Thyroid gland (tissue), 4 donors: ENCODE results near the gene TDRD7. TPM values are rescaled to one million over a fixed set of nuclear protein-coding genes. Genes with fewer than 3 reads are reported as not detected.

ENCODE experiments used
- DNase-seq, 2 donors: peaks; one replicate each; pipeline ENCODE4 v3.0.0-alpha.2; 2019
- H3K27ac ChIP-seq, 3 donors: fragments of 200-600 bp; sonication (generic); 1 replicate in 2 of 3; 2 replicates in 1 of 3; pipeline ENCODE4 v1.5.1; 2016 to 2019; ENCODE audit warnings: mild to moderate bottlenecking in 1 of 3, moderate library complexity in 1 of 3
- H3K27me3 ChIP-seq: fragments of 200-600 bp; sonication (generic); one replicate; pipeline ENCODE4 v1.5.1; 2019
- H3K36me3 ChIP-seq, 2 donors: fragments of 200-600 bp; sonication (generic); one replicate each; pipeline ENCODE4 v1.5.1; 2016 to 2019
- H3K4me1 ChIP-seq, 2 donors: fragments of 200-600 bp; sonication (generic); one replicate each; pipeline ENCODE4 v1.5.1; 2017 to 2019
- H3K4me3 ChIP-seq, 3 donors: fragments of 200-600 bp; sonication (generic); replicated peaks in 1 of 3; 1 replicate in 2 of 3; 2 replicates in 1 of 3; pipeline ENCODE4 v1.5.1; 2016; ENCODE audit warnings: mild to moderate bottlenecking in 1 of 3
- H3K9me3 ChIP-seq: fragments of 200-600 bp; sonication (generic); one replicate; pipeline ENCODE4 v1.5.1; 2017
- POLR2A ChIP-seq, 2 donors: fragments of 450-650 bp; IDR thresholded peaks; one replicate each; pipeline ENCODE4 v1.6.1; 2017; ENCODE audit warnings: antibody characterized with exemption in 2 of 2, mild to moderate bottlenecking in 2 of 2, moderate library complexity in 1 of 2
- WGBS, 2 donors: methylation state at CpG; one replicate each; pipeline ENCODE4 v1.1.5; 2017; 5-methylcytosine and 5-hydroxymethylcytosine counted together
- intact Hi-C: fragments of 100-400 bp; cut with DNase I; formaldehyde crosslinking; loops from one replicate; pipeline ENCODE4 v1.15.1; 2023
- total RNA-seq, 4 donors: library from RNA; depleted of rRNA; stranded (reverse); fragments of >200 nt; gene quantifications; one replicate each; pipeline ENCODE4 v1.2.3, GENCODE V29; 2016
- TF ChIP-seq, protein P1 (sequence below), 6 experiments: fragments of 200-600 bp in 3 of 6; fragments of 450-650 bp in 3 of 6; sonication (generic) in 3 of 6; IDR thresholded peaks; one replicate each; pipeline ENCODE4 v1.5.1; 2016 to 2019; ENCODE audit warnings: antibody characterized with exemption in 6 of 6, mild to moderate bottlenecking in 2 of 6, inconsistent platforms in 1 of 6, moderate library complexity in 1 of 6

Gene TDRD7
- total RNA-seq, 4 donors from 2014 or later, result 9.9 to 12.8 (median 11.4) TPM

DNA sequence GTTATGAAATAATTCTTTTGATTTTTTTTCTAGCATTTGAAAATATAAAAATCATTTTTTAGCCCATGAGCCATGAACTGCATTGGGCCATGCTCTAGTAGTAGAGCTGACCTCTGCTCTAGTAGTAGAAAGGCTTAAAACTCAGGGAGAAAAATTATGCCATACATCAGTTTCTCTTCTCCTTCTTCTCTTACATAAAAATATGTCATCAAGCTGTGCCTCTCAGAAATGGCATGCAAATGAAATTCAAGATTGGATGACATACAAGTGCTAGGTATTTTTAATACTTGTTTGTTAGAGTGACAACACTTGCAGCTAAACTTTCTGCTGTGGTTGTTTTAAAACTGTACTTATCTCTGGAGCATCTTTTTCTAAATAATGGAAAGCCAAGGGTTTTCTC is 47.4 kb downstream of the TDRD7 start:
- no peak overlapping the region for H3K4me3 ChIP-seq
- H3K36me3 ChIP-seq, result peaks cover 0 to 5% of the 10 kb centered on the region in 2 donors
- H3K27ac ChIP-seq, result no peak overlapping the region
- H3K9me3 ChIP-seq, result no peaks in the 10 kb centered on the region
- no peaks in the 10 kb centered on the region for H3K27me3 ChIP-seq
- DNase-seq, result no peak
- H3K4me1 ChIP-seq, result no peaks in the 10 kb centered on the region
- TF ChIP-seq, protein P1, sequence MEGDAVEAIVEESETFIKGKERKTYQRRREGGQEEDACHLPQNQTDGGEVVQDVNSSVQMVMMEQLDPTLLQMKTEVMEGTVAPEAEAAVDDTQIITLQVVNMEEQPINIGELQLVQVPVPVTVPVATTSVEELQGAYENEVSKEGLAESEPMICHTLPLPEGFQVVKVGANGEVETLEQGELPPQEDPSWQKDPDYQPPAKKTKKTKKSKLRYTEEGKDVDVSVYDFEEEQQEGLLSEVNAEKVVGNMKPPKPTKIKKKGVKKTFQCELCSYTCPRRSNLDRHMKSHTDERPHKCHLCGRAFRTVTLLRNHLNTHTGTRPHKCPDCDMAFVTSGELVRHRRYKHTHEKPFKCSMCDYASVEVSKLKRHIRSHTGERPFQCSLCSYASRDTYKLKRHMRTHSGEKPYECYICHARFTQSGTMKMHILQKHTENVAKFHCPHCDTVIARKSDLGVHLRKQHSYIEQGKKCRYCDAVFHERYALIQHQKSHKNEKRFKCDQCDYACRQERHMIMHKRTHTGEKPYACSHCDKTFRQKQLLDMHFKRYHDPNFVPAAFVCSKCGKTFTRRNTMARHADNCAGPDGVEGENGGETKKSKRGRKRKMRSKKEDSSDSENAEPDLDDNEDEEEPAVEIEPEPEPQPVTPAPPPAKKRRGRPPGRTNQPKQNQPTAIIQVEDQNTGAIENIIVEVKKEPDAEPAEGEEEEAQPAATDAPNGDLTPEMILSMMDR (IDR thresholded peaks at IDR 0.05), result no peak
- no peak for TF ChIP-seq POLR2A (IDR thresholded peaks at IDR 0.05)
- intact Hi-C loops, result no loop called here

DNA sequence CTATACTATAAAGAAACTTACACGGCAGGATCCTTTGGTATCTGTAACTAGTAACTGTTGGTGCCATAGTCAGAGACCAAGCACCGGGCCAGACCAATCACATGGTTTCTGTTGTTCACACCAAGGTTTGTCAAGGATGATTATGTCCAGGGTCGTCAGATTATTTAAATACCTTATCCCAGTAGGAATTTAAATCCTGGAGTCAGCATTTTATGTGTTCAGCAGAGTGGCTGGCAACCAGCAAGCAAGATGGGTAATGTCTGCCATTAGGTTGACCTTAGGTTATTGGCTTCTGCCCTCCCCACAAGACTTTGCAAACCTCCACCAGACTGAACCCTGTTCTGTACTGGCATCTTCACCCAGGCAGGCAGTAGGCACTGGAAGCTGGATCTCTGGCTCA is 50.3 kb downstream of the TDRD7 start:
- Histone ChIP-seq H3K4me3 (no peak overlapping the region), H3K36me3 (peaks cover 0 to 5% of the 10 kb centered on the region in 2 donors), H3K9me3 (no peaks in the 10 kb centered on the region), H3K4me1 (no peaks in the 10 kb centered on the region), H3K27me3 (no peaks in the 10 kb centered on the region), H3K27ac (no peak overlapping the region)
- WGBS, 2 donors, result 93 to 95% methylated on average over 3 of the region's 3 CpGs
- no peak for DNase-seq
- no peak for TF ChIP-seq POLR2A (IDR thresholded peaks at IDR 0.05)
- TF ChIP-seq, protein P1 (IDR thresholded peaks at IDR 0.05), result no peak
- intact Hi-C loops, result no loop called here

DNA sequence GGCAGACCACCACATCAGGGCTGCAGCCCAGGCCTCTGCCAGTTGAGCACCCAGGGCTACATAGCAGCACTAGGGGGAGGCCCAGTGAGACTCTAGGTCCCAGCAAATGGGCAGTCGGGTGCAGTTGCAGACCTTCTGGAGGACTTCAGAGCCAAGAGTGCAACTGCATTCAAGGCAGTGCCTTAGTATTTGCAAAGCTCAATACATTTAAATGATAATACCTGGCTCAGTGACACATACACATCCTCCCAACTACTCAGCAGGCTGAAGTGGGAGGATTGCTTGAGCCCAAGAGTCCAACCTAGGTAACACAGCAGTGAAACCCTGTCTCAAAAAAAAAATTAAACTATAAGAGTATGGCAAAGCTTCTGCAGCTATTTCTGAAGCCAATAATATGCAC is 51.0 kb downstream of the TDRD7 start:
- WGBS, 2 donors, result 100% methylated on average over 1 of the region's 1 CpG; no CpG with 5 or more reads in 1 of the 2 donors
- no peaks in the 10 kb centered on the region for H3K9me3 ChIP-seq
- no peaks in the 10 kb centered on the region for H3K27me3 ChIP-seq
- H3K36me3 ChIP-seq, result peaks cover 0 to 5% of the 10 kb centered on the region in 2 donors
- TF ChIP-seq, protein P1 (IDR thresholded peaks at IDR 0.05), result no peak
- TF ChIP-seq POLR2A (IDR thresholded peaks at IDR 0.05), result no peak
- DNase-seq, result no peak
- no peak overlapping the region for H3K4me3 ChIP-seq
- no peaks in the 10 kb centered on the region for H3K4me1 ChIP-seq
- H3K27ac ChIP-seq, result no peak overlapping the region
- intact Hi-C loops, result no loop called here

- WGBS, 2 donors, result 67 to 77% methylated on average over 4 of the region's 4 CpGs
- Histone ChIP-seq H3K27ac (peak overlapping the region; percentile 67 to 85 (median 78)), H3K27me3 (no peaks in the 10 kb centered on the region), H3K9me3 (no peaks in the 10 kb centered on the region), H3K4me1 (peaks cover 7 to 8% of the 10 kb centered on the region in 2 donors), H3K36me3 (no peaks in the 10 kb centered on the region), H3K4me3 (no peak overlapping the region)
- TF ChIP-seq, protein P1 (IDR thresholded peaks at IDR 0.05), result peak; percentile 53 to 99 (median 86)
- peak in 1 of 2 donors; percentile 39 for TF ChIP-seq POLR2A (IDR thresholded peaks at IDR 0.05)
- DNase-seq, result peak; percentile 86 to 87
- intact Hi-C loops, result loop anchor here (2.0 kb wide), 1 partner anchor 146 kb away; no protein-coding TSS in a partner anchor
Observed at GRCh38 chr9:97468658-97469448, 57.0 kb downstream of the TDRD7 start.

GRCh38 chr9:97470076-97470475 is 58.2 kb downstream of the TDRD7 start:
- WGBS, 2 donors, result 85 to 88% methylated on average over 2 of the region's 2 CpGs
- TF ChIP-seq POLR2A (IDR thresholded peaks at IDR 0.05), result no peak
- TF ChIP-seq, protein P1 (IDR thresholded peaks at IDR 0.05), result peak in 4 of 6 experiments; percentile 39 to 64 (median 56)
- DNase-seq, result peak; percentile 48 to 50
- Histone ChIP-seq H3K4me3 (no peak overlapping the region), H3K36me3 (no peaks in the 10 kb centered on the region), H3K27me3 (no peaks in the 10 kb centered on the region), H3K4me1 (peaks cover 7 to 8% of the 10 kb centered on the region in 2 donors), H3K27ac (peak overlapping the region in 2 of 3 donors; percentile 2 to 85), H3K9me3 (no peaks in the 10 kb centered on the region)
- intact Hi-C loops, result no loop called here
